LNCaP clone FGC (cell line): Measurements from ENCODE around the gene NIPAL1.

Experiments
- DNase-seq: peaks from one replicate; pipeline ENCODE4 v3.0.0-alpha.2; 2011; ENCODE audit warnings: low read depth
- H3K4me3 ChIP-seq: 2 replicates; pipeline ENCODE4 v1.5.1; 2011; ENCODE audit warnings: mild to moderate bottlenecking, low read depth, low read length, control low read depth
- CTCF ChIP-seq: IDR thresholded peaks from 2 replicates; pipeline ENCODE4 v1.5.1; 2012; ENCODE audit warnings: mild to moderate bottlenecking; ENCODE audit not compliant: control insufficient read depth, insufficient read depth; ENCODE audit errors: extremely low read depth

NIPAL1 gene

GRCh38 chr4:48051078-48051477 lies 34.5 kb downstream of the NIPAL1 start:
- DNase-seq, result no peak
- no peak for TF ChIP-seq CTCF
- no peak overlapping the region for H3K4me3 ChIP-seq

GRCh38 chr4:48058617-48059530 lies 42.3 kb downstream of the NIPAL1 start:
- no peak for TF ChIP-seq CTCF
- no peak for DNase-seq
- H3K4me3 ChIP-seq, result no peak overlapping the region

GRCh38 chr4:48064349-48064748 lies 47.8 kb downstream of the NIPAL1 start:
- DNase-seq, result no peak
- no peak for TF ChIP-seq CTCF
- no peak overlapping the region for H3K4me3 ChIP-seq

- H3K4me3 ChIP-seq, result no peak overlapping the region
- TF ChIP-seq CTCF, result no peak
- DNase-seq, result no peak
Observed at GRCh38 chr4:48065587-48066052, 49.0 kb downstream of the NIPAL1 start.

- TF ChIP-seq CTCF, result no peak
- no peak overlapping the region for H3K4me3 ChIP-seq
- no peak for DNase-seq
Observed at GRCh38 chr4:48067536-48067935, 51.0 kb downstream of the NIPAL1 start.

- DNase-seq, result no peak
- no peak overlapping the region for H3K4me3 ChIP-seq
- no peak for TF ChIP-seq CTCF
Observed at GRCh38 chr4:48068182-48068581, 51.6 kb downstream of the NIPAL1 start.

- no peak for TF ChIP-seq CTCF
- no peak for DNase-seq
- no peak overlapping the region for H3K4me3 ChIP-seq
Observed at GRCh38 chr4:48069026-48069425, 52.5 kb downstream of the NIPAL1 start.
